Measurements from ENCODE around the gene DLG5. TPM values are rescaled to one million over a fixed set of nuclear protein-coding genes. Genes with fewer than 3 reads are reported as not detected.
A peak's percentile ranks its signal among the peaks of the same experiment; 100 is the strongest.

Gene DLG5
- polyA plus RNA-seq, 2 of the 4 experiments (the other 2 are of a cell fraction) = 17.0 to 30.9 TPM

DNA sequence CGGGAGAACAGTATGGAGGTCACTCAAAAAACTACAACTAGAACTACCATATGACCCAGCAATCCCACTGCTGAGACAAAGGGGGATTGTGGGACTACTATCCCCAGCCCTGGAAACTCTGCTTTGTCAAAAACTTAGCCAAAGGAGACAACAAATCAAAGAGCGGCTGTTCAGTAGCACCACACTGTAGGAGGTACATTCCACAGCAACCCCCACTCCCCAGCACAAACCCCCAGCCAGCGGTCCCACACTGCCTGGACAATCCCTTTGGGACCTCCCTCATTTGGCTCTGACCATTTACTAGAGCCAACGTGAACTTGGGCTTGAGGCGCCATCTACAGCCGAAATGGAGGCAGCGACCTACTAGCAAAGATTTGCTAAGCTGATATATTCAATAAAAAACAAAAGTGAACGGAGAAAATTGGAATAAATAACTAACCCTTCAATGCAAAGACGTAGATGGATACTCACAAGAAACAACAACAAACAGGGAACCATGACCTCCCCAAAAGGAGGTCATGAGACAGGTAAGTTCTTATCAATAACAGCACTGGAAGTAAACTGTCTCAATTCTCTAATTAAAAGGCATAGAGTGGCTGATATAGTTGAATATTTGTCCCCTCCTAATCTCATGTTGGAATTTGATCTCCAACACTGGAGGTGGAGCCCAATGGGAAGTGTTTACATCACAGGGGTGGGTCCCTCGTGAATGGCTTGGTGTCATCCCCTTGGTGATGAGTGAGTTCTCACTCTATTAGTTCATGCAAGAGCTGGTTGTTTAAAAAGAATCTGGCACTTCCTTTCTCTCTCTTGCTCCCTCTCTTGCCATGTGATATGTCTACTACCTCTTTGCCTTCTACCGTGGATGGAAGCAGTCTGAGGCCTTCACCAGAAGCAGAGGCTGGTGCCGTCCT lies 170.0 kb downstream of the DLG5 start:
- ATAC-seq (peak; percentile 96 to 98), DNase-seq (ENCODE audit: low read depth in 1 of 2, low spot score in 1 of 2) (peak; percentile 66 to 68), FAIRE-seq (no peak)
- ChIA-PET POLR2A (no interaction called here), CTCF (interaction anchor here (0.6 to 2.1 kb wide), 16 partner anchors 9 to 593 kb away, joined by 3 to 9 read pairs (median 4); no protein-coding TSS in a partner anchor)
- Histone ChIP-seq H3K4me2 (peak overlapping the region; percentile 41), H3K4me3 (no peak overlapping the region), H3K9me3 (no peaks in the 10 kb centered on the region), H3K4me1 (peaks cover 3% of the 10 kb centered on the region; the same call in 1 of the 3 replicates), H3K27ac (no peak overlapping the region)
- 13% methylated on average over 12 of the region's 12 CpGs for WGBS (ENCODE audit: missing lambda C conversion rate)
- peak; percentile 77 for TF ChIP-seq CTCF (IDR thresholded peaks at IDR 0.05)
- TF ChIP-seq PBX3 (IDR thresholded peaks at IDR 0.05) = no peak
- no peak for TF ChIP-seq SREBF2 (IDR thresholded peaks at IDR 0.05)
- TF ChIP-seq SMC3 (IDR thresholded peaks at IDR 0.05) = peak; percentile 54
- peak; percentile 79 to 91 for TF ChIP-seq RAD21 (conservative IDR thresholded peaks at IDR 0.05 in 1 of 2, IDR thresholded peaks at IDR 0.05 in 1 of 2)

DNA sequence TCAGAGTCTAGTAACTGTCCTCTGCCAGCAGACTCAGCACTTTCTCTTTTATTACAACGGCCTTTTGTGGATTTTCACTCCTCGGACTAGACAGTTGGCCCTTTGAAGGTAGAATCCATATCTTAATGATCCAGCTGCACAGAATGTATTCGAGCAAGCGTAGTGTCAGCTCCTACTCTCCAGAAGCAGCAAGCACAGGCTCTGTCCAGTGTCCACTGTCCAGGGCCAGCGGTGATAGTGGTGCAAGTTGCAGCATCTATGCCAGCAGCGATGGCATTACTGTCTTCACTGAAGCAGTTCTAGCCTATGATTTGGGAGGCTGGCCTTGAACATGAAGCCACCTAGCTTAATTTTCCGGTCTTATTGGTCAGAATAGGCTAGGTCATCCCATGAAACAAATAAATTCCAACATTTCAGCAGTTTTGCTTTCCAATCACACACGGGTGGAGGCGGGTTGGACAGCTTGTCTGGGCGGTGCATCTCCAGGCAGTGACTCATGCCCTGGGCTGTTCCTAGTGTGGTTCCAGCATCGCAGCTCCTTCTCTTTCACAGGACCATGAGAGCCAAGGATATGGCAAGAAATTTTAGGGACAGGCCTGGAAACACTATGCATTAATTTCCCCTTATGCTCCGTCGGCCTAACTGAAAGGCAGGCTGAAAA lies 180.4 kb downstream of the DLG5 start:
- Histone ChIP-seq H3K27ac (no peak overlapping the region), H3K4me2 (no peak overlapping the region), H3K4me1 (no peaks in the 10 kb centered on the region), H3K4me3 (no peak overlapping the region), H3K9me3 (no peaks in the 10 kb centered on the region)
- TF ChIP-seq FOSB (CRISPR knock-in tag; IDR thresholded peaks at IDR 0.05) = no peak
- TF ChIP-seq HOXB13 (CRISPR knock-in tag; IDR thresholded peaks at IDR 0.05; ENCODE audit: low read depth) = no peak
- TF ChIP-seq MAZ (IDR thresholded peaks at IDR 0.05; ENCODE audit: borderline replicate concordance, low read depth, low read length) = no peak
- TF ChIP-seq SMC3 (IDR thresholded peaks at IDR 0.05) = no peak
- TF ChIP-seq PBX3 (IDR thresholded peaks at IDR 0.05) = no peak
- no peak for TF ChIP-seq NPAS2 (CRISPR knock-in tag; IDR thresholded peaks at IDR 0.05; ENCODE audit: borderline replicate concordance)
- ChIA-PET POLR2A (no interaction called here), CTCF (interaction anchor here (0.7 to 1.2 kb wide), 2 partner anchors 494 to 573 kb away, joined by 3 read pairs; no protein-coding TSS in a partner anchor)
- whole genome bisulfite sequencing (ENCODE audit: missing lambda C conversion rate) = 85% methylated on average over 13 of the region's 13 CpGs
- DNase-seq (ENCODE audit: low read depth in 1 of 2, low spot score in 1 of 2) = no peak
- no peak for ATAC-seq
- no peak for FAIRE-seq

GRCh38 chr10:77744245-77744644 lies 182.3 kb downstream of the DLG5 start:
- CTCF ChIA-PET = interaction anchor here (0.8 kb wide), 1 partner anchor 54 kb away, joined by 3 read pairs; no protein-coding TSS in a partner anchor
- POLR2A ChIA-PET = no interaction called here
- Histone ChIP-seq H3K9me3 (no peaks in the 10 kb centered on the region), H3K4me3 (no peak overlapping the region), H3K4me2 (no peak overlapping the region), H3K4me1 (no peaks in the 10 kb centered on the region), H3K27ac (no peak overlapping the region)
- ATAC-seq = no peak
- WGBS (ENCODE audit: missing lambda C conversion rate) = 68% methylated on average over 4 of the region's 4 CpGs
- DNase-seq (ENCODE audit: low read depth in 1 of 2, low spot score in 1 of 2) = no peak
- FAIRE-seq = no peak
- no peak for TF ChIP-seq MAZ (IDR thresholded peaks at IDR 0.05; ENCODE audit: borderline replicate concordance, low read depth, low read length)
- TF ChIP-seq NFE2L2 (conservative IDR thresholded peaks at IDR 0.05; ENCODE audit: low read length) = no peak
- no peak for TF ChIP-seq KDM1A (IDR thresholded peaks at IDR 0.05; ENCODE audit: low read depth)
- TF ChIP-seq, protein P1, sequence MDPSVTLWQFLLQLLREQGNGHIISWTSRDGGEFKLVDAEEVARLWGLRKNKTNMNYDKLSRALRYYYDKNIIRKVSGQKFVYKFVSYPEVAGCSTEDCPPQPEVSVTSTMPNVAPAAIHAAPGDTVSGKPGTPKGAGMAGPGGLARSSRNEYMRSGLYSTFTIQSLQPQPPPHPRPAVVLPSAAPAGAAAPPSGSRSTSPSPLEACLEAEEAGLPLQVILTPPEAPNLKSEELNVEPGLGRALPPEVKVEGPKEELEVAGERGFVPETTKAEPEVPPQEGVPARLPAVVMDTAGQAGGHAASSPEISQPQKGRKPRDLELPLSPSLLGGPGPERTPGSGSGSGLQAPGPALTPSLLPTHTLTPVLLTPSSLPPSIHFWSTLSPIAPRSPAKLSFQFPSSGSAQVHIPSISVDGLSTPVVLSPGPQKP (IDR thresholded peaks at IDR 0.05; ENCODE audit: low read depth, low read length) = no peak
- no peak for TF ChIP-seq FOXS1 (CRISPR knock-in tag; IDR thresholded peaks at IDR 0.05)
- TF ChIP-seq SREBF2 (IDR thresholded peaks at IDR 0.05) = no peak
- no peak for TF ChIP-seq NPAS2 (CRISPR knock-in tag; IDR thresholded peaks at IDR 0.05; ENCODE audit: borderline replicate concordance)
- TF ChIP-seq, protein P2, sequence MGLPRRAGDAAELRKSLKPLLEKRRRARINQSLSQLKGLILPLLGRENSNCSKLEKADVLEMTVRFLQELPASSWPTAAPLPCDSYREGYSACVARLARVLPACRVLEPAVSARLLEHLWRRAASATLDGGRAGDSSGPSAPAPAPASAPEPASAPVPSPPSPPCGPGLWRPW (IDR thresholded peaks at IDR 0.05) = no peak
- TF ChIP-seq RAD21 (conservative IDR thresholded peaks at IDR 0.05 in 1 of 2, IDR thresholded peaks at IDR 0.05 in 1 of 2) = no peak
- TF ChIP-seq ZSCAN20 (CRISPR knock-in tag; IDR thresholded peaks at IDR 0.05) = no peak
- no peak for TF ChIP-seq RFX5 (IDR thresholded peaks at IDR 0.05)
- no peak for TF ChIP-seq REST (IDR thresholded peaks at IDR 0.05)

Measured in A549 (cell line).